Sigmoid colon (tissue), 7 donors: ENCODE data around the gene TSSK6. TPM values are rescaled to one million over a fixed set of nuclear protein-coding genes. Genes with fewer than 3 reads are reported as not detected.
A peak's percentile ranks its signal among the peaks of the same experiment; 100 is the strongest.

Source experiments
- DNase-seq: peaks from one replicate; pipeline ENCODE4 v3.0.0-alpha.2; 2019
- H3K27ac ChIP-seq, 4 donors: fragments of 200-600 bp; sonication (generic); one replicate each; pipeline ENCODE4 v1.5.1; 2016 to 2019; ENCODE audit warnings: mild to moderate bottlenecking in 1 of 4
- H3K27me3 ChIP-seq, 3 donors: fragments of 200-600 bp; sonication (generic); one replicate each; pipeline ENCODE4 v1.5.1; 2019; ENCODE audit warnings: mild to moderate bottlenecking in 1 of 3
- H3K36me3 ChIP-seq, 4 donors: fragments of 200-600 bp; sonication (generic); one replicate each; pipeline ENCODE4 v1.5.1; 2016 to 2019
- H3K4me1 ChIP-seq, 4 donors: fragments of 200-600 bp; sonication (generic); one replicate each; pipeline ENCODE4 v1.5.1; 2017 to 2019
- H3K4me3 ChIP-seq, 4 donors: fragments of 200-600 bp; sonication (generic); one replicate each; pipeline ENCODE4 v1.5.1; 2017 to 2019; ENCODE audit warnings: mild to moderate bottlenecking in 2 of 4, moderate library complexity in 1 of 4
- H3K9me3 ChIP-seq, 4 donors: fragments of 200-600 bp in 3 of 4; sonication (generic) in 3 of 4; one replicate each; pipeline versions ENCODE4 v1.5.1 to v1.6.1; 2013 to 2019
- CTCF ChIP-seq, 4 experiments: fragments of 450-650 bp in 3 of 4; fragments of 200-600 bp in 1 of 4; IDR thresholded peaks; one replicate each; pipeline ENCODE4 v1.5.1; 2016 to 2019; ENCODE audit warnings: antibody characterized with exemption in 4 of 4, mild to moderate bottlenecking in 3 of 4, moderate library complexity in 2 of 4
- EP300 ChIP-seq, 4 donors: sonication (generic); formaldehyde crosslinking; IDR thresholded peaks; one replicate each; pipeline ENCODE4 v1.6.1; 2017; ENCODE audit warnings: antibody characterized with exemption in 4 of 4
- POLR2A ChIP-seq, 2 donors: fragments of 450-650 bp; IDR thresholded peaks; one replicate each; pipeline ENCODE4 v1.6.1; 2016; ENCODE audit warnings: antibody characterized with exemption in 2 of 2, mild to moderate bottlenecking in 2 of 2, moderate library complexity in 2 of 2
- POLR2AphosphoS5 ChIP-seq, 4 donors: sonication (generic); formaldehyde crosslinking; IDR thresholded peaks; one replicate each; pipeline ENCODE4 v1.6.1; 2017; ENCODE audit warnings: antibody characterized with exemption in 4 of 4
- WGBS, 2 donors: extraction: QIAGEN DNeasy Blood & Tissue Kit; methylation state at CpG; one replicate each; pipeline ENCODE4 v1.1.7; 2013; 5-methylcytosine and 5-hydroxymethylcytosine counted together
- intact Hi-C: fragments of 100-400 bp; cut with DNase I; formaldehyde crosslinking; loops from one replicate; pipeline ENCODE4 v1.15.1; 2023
- polyA plus RNA-seq, 3 donors: library from polyadenylated mRNA; stranded (reverse); fragments of 200-250 nt; gene quantifications; one replicate each; pipeline ENCODE4 v1.2.3, GENCODE V29; 2013
- total RNA-seq, 4 donors: library from RNA; depleted of rRNA; stranded (reverse); fragments of >200 nt; gene quantifications; one replicate each; pipeline ENCODE4 v1.1.0, GENCODE V29; 2016
- donor health status: healthy with polysubstance abuse.
- donor health status: Bipolar disorder and iron deficiency.
- donor health status: healthy.

Gene TSSK6
- total and polyA plus RNA-seq, 7 donors, result 1.2 to 3.3 (median 1.6) TPM

GRCh38 chr19:19539698-19540063, 24.3 kb upstream of the TSSK6 start:
- DNase-seq, result peak; percentile 64
- WGBS, 2 donors, result 31 to 41% methylated on average over 19 of the region's 19 CpGs
- Histone ChIP-seq H3K27ac (no peak overlapping the region), H3K27me3 (peaks cover 47 to 76% (median 75%) of the 10 kb centered on the region in 3 donors), H3K4me1 (peaks cover 0 to 40% (median 36%) of the 10 kb centered on the region in 4 donors), H3K4me3 (no peak overlapping the region), H3K9me3 (no peaks in the 10 kb centered on the region), H3K36me3 (no peaks in the 10 kb centered on the region)
- TF ChIP-seq POLR2A (IDR thresholded peaks at IDR 0.05) (no peak), POLR2AphosphoS5 (IDR thresholded peaks at IDR 0.05) (no peak), EP300 (IDR thresholded peaks at IDR 0.05) (no peak), CTCF (IDR thresholded peaks at IDR 0.05) (no peak)
- intact Hi-C loops, result no loop called here

GRCh38 chr19:19538785-19539166, 23.4 kb upstream of the TSSK6 start:
- H3K9me3 ChIP-seq, result no peaks in the 10 kb centered on the region
- peaks cover 0 to 40% (median 36%) of the 10 kb centered on the region in 4 donors for H3K4me1 ChIP-seq
- H3K4me3 ChIP-seq, result no peak overlapping the region
- H3K27ac ChIP-seq, result no peak overlapping the region
- 26 to 35% methylated on average over 7 of the region's 7 CpGs for WGBS, 2 donors
- DNase-seq, result peak; percentile 65
- H3K36me3 ChIP-seq, result no peaks in the 10 kb centered on the region
- peaks cover 42 to 67% (median 66%) of the 10 kb centered on the region in 3 donors for H3K27me3 ChIP-seq
- intact Hi-C loops, result no loop called here
- no peak for TF ChIP-seq POLR2AphosphoS5 (IDR thresholded peaks at IDR 0.05)
- TF ChIP-seq CTCF (IDR thresholded peaks at IDR 0.05), result no peak
- no peak for TF ChIP-seq POLR2A (IDR thresholded peaks at IDR 0.05)
- no peak for TF ChIP-seq EP300 (IDR thresholded peaks at IDR 0.05)

GRCh38 chr19:19538061-19538784, 22.9 kb upstream of the TSSK6 start, which contains the start of gene CILP2:
TSS of gene CILP2 (plus strand) at chr19:19538265. CDS start at chr19:19538350, 85 bp downstream.
- Histone ChIP-seq H3K27me3 (peaks cover 42 to 61% (median 60%) of the 10 kb centered on the region in 3 donors), H3K4me1 (peaks cover 0 to 40% (median 36%) of the 10 kb centered on the region in 4 donors), H3K9me3 (no peaks in the 10 kb centered on the region), H3K27ac (no peak within 1 kb of the TSS), H3K4me3 (peak within 1 kb of the TSS in 3 of 4 donors; percentile 1 to 37 (median 32)), H3K36me3 (no peaks in the 10 kb centered on the region)
- TF ChIP-seq CTCF (IDR thresholded peaks at IDR 0.05), result no peak
- TF ChIP-seq POLR2AphosphoS5 (IDR thresholded peaks at IDR 0.05), result no peak
- TF ChIP-seq POLR2A (IDR thresholded peaks at IDR 0.05), result no peak
- TF ChIP-seq EP300 (IDR thresholded peaks at IDR 0.05), result no peak
- peak; percentile 68 for DNase-seq
- WGBS, 2 donors, result 3 to 5% methylated on average over 56 of the region's 56 CpGs
- intact Hi-C loops, result no loop called here

GRCh38 chr19:19537075-19538048, 22.0 kb upstream of the TSSK6 start:
- TF ChIP-seq POLR2A (IDR thresholded peaks at IDR 0.05) (no peak), POLR2AphosphoS5 (IDR thresholded peaks at IDR 0.05) (no peak), CTCF (IDR thresholded peaks at IDR 0.05) (no peak), EP300 (IDR thresholded peaks at IDR 0.05) (no peak)

More at GRCh38 chr19:19537075-19538048, 22.0 kb upstream of the TSSK6 start:
- H3K9me3 ChIP-seq, result no peaks in the 10 kb centered on the region
- WGBS, 2 donors, result 31 to 45% methylated on average over 59 of the region's 59 CpGs
- peaks cover 0 to 43% (median 39%) of the 10 kb centered on the region in 4 donors for H3K4me1 ChIP-seq
- intact Hi-C loops, result no loop called here
- peak overlapping the region in 2 of 4 donors; percentile 3 to 19 for H3K4me3 ChIP-seq
- H3K27me3 ChIP-seq, result peaks cover 36 to 53% (median 52%) of the 10 kb centered on the region in 3 donors
- H3K36me3 ChIP-seq, result no peaks in the 10 kb centered on the region
- H3K27ac ChIP-seq, result no peak overlapping the region
- no peak for DNase-seq
